Heart left ventricle (tissue), 13 donors: ENCODE measurements around the gene CXCL12.

Experiments
- CTCF ChIP-seq, 12 donors: fragments of 200-600 bp; sonication (generic) in 4 of 12; IDR thresholded peaks; one replicate each; pipeline versions ENCODE4 v1.5.0 to v1.8.0; 2018 to 2022; ENCODE audit warnings: antibody characterized with exemption in 12 of 12, mild to moderate bottlenecking in 5 of 12
- POLR2A ChIP-seq, 2 donors: fragments of 450-650 bp; IDR thresholded peaks; one replicate each; pipeline ENCODE4 v1.6.1; 2017; ENCODE audit warnings: antibody characterized with exemption in 2 of 2, mild to moderate bottlenecking in 2 of 2, moderate library complexity in 2 of 2
- donor health status: ischemic (EF 13 %, LVEDD 7.1; RV severe dilation, severe dysfunction).
- donor health status: DM: no; HTN: yes; CAD: no.
- donor health status: DM: no; HTN: no; CAD: no.
- donor health status: ischemic (EF 25% LVEDD 6.9; RV normal size, moderate dysfunction).
- donor health status: ischemic (EF 25% LVEDD 5.7; RV mildly dilated, moderate dysfunction).
- donor health status: ischemic (EF 35%, LVEDD 5.7; RV mildly dilated, moderate dysfunction).
- donor health status: nonischemic (EF 11% LVEDD 7.7; RV severe dilation, severe dysfunction).
- donor health status: DM: yes; HTN: yes; CAD: no.
- donor health status: PGD.
- donor health status: ischemic (EF 29% LVEDD 5.4; RV normal size, mild dysfunction).
- donor health status: nonischemic (EF 23%, LVEDD 6.1; RV moderate dilation, normal function).

- TF ChIP-seq CTCF (IDR thresholded peaks at IDR 0.05) (no peak), POLR2A (IDR thresholded peaks at IDR 0.05) (no peak)
These were observed 45.7 kb downstream of the CXCL12 start for GRCh38 chr10:44339218-44339617.
